Tibial nerve (tissue), 4 donors: ENCODE data around the gene CPA1. TPM values are rescaled to one million over a fixed set of nuclear protein-coding genes. Genes with fewer than 3 reads are reported as not detected.

ENCODE experiments used
- DNase-seq, 2 donors: peaks; one replicate each; pipeline ENCODE4 v3.0.0-alpha.2; 2019; ENCODE audit warnings: low spot score in 2 of 2
- H3K27ac ChIP-seq, 4 donors: fragments of 200-600 bp; sonication (generic) in 3 of 4; one replicate each; pipeline ENCODE4 v1.5.1; 2017 to 2019; ENCODE audit warnings: mild to moderate bottlenecking in 1 of 4
- H3K27me3 ChIP-seq, 2 donors: fragments of 200-600 bp; sonication (generic) in 1 of 2; one replicate each; pipeline versions ENCODE4 v1.5.1 to v1.6.0; 2017 to 2019
- H3K36me3 ChIP-seq, 3 donors: fragments of 200-600 bp; sonication (generic); one replicate each; pipeline ENCODE4 v1.5.1; 2018 to 2019
- H3K4me1 ChIP-seq, 4 donors: fragments of 200-600 bp; sonication (generic) in 3 of 4; one replicate each; pipeline ENCODE4 v1.5.1; 2017 to 2019
- H3K4me3 ChIP-seq, 4 donors: fragments of 200-600 bp; sonication (generic) in 3 of 4; one replicate each; pipeline ENCODE4 v1.5.1; 2017 to 2019; ENCODE audit warnings: mild to moderate bottlenecking in 1 of 4, moderate library complexity in 1 of 4
- H3K9me3 ChIP-seq, 4 donors: fragments of 200-600 bp; sonication (generic) in 3 of 4; one replicate each; pipeline ENCODE4 v1.5.1; 2017 to 2019
- EP300 ChIP-seq, 2 donors: sonication (generic); formaldehyde crosslinking; IDR thresholded peaks; one replicate each; pipeline ENCODE4 v1.6.1; 2017; ENCODE audit warnings: antibody characterized with exemption in 2 of 2, mild to moderate bottlenecking in 1 of 2
- POLR2A ChIP-seq, 2 donors: fragments of 450-650 bp; IDR thresholded peaks; one replicate each; pipeline ENCODE4 v1.6.1; 2017; ENCODE audit warnings: antibody characterized with exemption in 2 of 2, mild to moderate bottlenecking in 2 of 2, moderate library complexity in 2 of 2
- WGBS, 2 donors: methylation state at CpG; one replicate each; pipeline ENCODE4 v1.1.5; 2018; 5-methylcytosine and 5-hydroxymethylcytosine counted together
- total RNA-seq, 4 donors: library from RNA; depleted of rRNA; stranded (reverse); fragments of >200 nt; gene quantifications; one replicate each; pipeline ENCODE4 v1.1.0, GENCODE V29; 2016
- TF ChIP-seq, protein P1 (sequence below), 5 experiments: fragments of 200-600 bp in 3 of 5; fragments of 450-650 bp in 2 of 5; sonication (generic) in 3 of 5; IDR thresholded peaks; one replicate each; pipeline ENCODE4 v1.5.1; 2016 to 2019; ENCODE audit warnings: antibody characterized with exemption in 5 of 5, mild to moderate bottlenecking in 3 of 5, moderate library complexity in 2 of 5

Gene CPA1
- total RNA-seq, 4 donors from 2014 or later: 2.9 to 37.8 (median 6.3) TPM

GRCh38 chr7:130398526-130399090, 18.3 kb downstream of the CPA1 start:
- Histone ChIP-seq H3K4me3 (no peak overlapping the region), H3K27me3 (no peaks in the 10 kb centered on the region), H3K36me3 (peaks cover 0 to 9% (median 3%) of the 10 kb centered on the region in 3 donors), H3K4me1 (peaks cover 0 to 52% (median 7%) of the 10 kb centered on the region in 4 donors), H3K9me3 (no peaks in the 10 kb centered on the region), H3K27ac (no peak overlapping the region)
- TF ChIP-seq, protein P1, sequence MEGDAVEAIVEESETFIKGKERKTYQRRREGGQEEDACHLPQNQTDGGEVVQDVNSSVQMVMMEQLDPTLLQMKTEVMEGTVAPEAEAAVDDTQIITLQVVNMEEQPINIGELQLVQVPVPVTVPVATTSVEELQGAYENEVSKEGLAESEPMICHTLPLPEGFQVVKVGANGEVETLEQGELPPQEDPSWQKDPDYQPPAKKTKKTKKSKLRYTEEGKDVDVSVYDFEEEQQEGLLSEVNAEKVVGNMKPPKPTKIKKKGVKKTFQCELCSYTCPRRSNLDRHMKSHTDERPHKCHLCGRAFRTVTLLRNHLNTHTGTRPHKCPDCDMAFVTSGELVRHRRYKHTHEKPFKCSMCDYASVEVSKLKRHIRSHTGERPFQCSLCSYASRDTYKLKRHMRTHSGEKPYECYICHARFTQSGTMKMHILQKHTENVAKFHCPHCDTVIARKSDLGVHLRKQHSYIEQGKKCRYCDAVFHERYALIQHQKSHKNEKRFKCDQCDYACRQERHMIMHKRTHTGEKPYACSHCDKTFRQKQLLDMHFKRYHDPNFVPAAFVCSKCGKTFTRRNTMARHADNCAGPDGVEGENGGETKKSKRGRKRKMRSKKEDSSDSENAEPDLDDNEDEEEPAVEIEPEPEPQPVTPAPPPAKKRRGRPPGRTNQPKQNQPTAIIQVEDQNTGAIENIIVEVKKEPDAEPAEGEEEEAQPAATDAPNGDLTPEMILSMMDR (IDR thresholded peaks at IDR 0.05): no peak
- no peak for TF ChIP-seq POLR2A (IDR thresholded peaks at IDR 0.05)
- no peak for TF ChIP-seq EP300 (IDR thresholded peaks at IDR 0.05)
- DNase-seq: no peak
- WGBS, 2 donors: 78 to 91% methylated on average over 8 of the region's 8 CpGs

DNA sequence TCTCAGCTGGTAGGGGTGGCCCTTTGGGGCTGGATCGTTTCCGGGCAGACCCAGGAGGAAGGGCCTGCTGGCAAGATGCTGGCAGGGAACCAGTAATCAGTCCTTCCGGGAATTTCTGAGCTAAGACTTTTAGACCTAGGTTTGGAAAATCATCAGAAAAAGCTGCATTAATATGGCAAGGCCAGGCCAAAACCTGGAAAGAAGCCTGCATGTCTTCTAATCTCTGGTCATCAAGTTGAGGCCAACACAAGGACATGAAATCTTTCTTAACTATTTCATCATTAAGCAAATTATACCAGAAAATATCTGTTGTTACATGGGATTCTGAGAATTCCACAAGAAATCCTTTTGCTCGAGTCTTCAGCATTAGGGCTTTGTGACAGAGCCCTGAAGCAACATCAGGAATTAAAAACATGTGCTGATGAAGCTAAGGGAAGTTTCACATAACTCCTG, 19.9 kb downstream of the CPA1 start:
- DNase-seq: peak in 1 of 2 donors; percentile 24
- no peaks in the 10 kb centered on the region for H3K27me3 ChIP-seq
- H3K4me3 ChIP-seq: no peak overlapping the region
- WGBS, 2 donors: 23 to 28% methylated on average over 4 of the region's 4 CpGs
- no peaks in the 10 kb centered on the region for H3K9me3 ChIP-seq
- H3K4me1 ChIP-seq: peaks cover 0 to 45% (median 7%) of the 10 kb centered on the region in 4 donors
- peaks cover 0 to 15% (median 3%) of the 10 kb centered on the region in 3 donors for H3K36me3 ChIP-seq
- TF ChIP-seq, protein P1 (IDR thresholded peaks at IDR 0.05): no peak
- TF ChIP-seq EP300 (IDR thresholded peaks at IDR 0.05): peak in 1 of 2 donors; percentile 44
- H3K27ac ChIP-seq: peak overlapping the region in 2 of 4 donors; percentile 47 to 60

- peak overlapping the region in 2 of 4 donors; percentile 47 to 60 for H3K27ac ChIP-seq
Observed at GRCh38 chr7:130401101-130401500, 20.8 kb downstream of the CPA1 start.

DNA sequence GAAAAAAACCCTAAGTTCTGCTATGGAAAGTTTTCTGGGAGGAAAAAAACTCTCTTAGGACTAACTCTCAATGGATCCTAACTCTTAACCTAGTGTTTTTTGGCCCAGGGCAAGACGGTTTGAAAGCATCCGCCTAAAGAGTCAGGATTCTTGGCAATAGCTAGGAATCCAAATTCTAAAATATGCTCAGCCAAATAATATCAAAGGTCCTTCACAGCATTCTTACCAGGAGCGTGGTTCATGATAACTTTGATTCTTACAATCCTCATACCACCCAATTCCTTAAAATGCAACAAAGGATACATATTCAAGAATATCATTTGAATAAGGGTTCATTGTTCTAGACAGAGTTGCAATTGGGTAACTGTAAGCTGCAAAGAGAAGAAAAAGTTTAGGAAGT, 21.3 kb downstream of the CPA1 start:
- 27 to 28% methylated on average over 3 of the region's 3 CpGs for WGBS, 2 donors
- H3K36me3 ChIP-seq: peaks cover 0 to 15% (median 3%) of the 10 kb centered on the region in 3 donors
- no peaks in the 10 kb centered on the region for H3K27me3 ChIP-seq
- DNase-seq: no peak
- no peaks in the 10 kb centered on the region for H3K9me3 ChIP-seq
- H3K27ac ChIP-seq: no peak overlapping the region
- peaks cover 0 to 39% (median 7%) of the 10 kb centered on the region in 4 donors for H3K4me1 ChIP-seq
- TF ChIP-seq POLR2A (IDR thresholded peaks at IDR 0.05) (no peak), EP300 (IDR thresholded peaks at IDR 0.05) (no peak)
- TF ChIP-seq, protein P1 (IDR thresholded peaks at IDR 0.05): no peak
- no peak overlapping the region for H3K4me3 ChIP-seq

More at GRCh38 chr7:130401101-130401500, 20.8 kb downstream of the CPA1 start:
- Histone ChIP-seq H3K4me3 (no peak overlapping the region), H3K9me3 (no peaks in the 10 kb centered on the region), H3K36me3 (peaks cover 0 to 15% (median 3%) of the 10 kb centered on the region in 3 donors), H3K27me3 (no peaks in the 10 kb centered on the region), H3K4me1 (peaks cover 0 to 44% (median 7%) of the 10 kb centered on the region in 4 donors)
- no peak for DNase-seq
- TF ChIP-seq POLR2A (IDR thresholded peaks at IDR 0.05): no peak
- TF ChIP-seq, protein P1 (IDR thresholded peaks at IDR 0.05): no peak
- TF ChIP-seq EP300 (IDR thresholded peaks at IDR 0.05): no peak
- 71% methylated on average over 1 of the region's 1 CpG for WGBS, 2 donors

DNA sequence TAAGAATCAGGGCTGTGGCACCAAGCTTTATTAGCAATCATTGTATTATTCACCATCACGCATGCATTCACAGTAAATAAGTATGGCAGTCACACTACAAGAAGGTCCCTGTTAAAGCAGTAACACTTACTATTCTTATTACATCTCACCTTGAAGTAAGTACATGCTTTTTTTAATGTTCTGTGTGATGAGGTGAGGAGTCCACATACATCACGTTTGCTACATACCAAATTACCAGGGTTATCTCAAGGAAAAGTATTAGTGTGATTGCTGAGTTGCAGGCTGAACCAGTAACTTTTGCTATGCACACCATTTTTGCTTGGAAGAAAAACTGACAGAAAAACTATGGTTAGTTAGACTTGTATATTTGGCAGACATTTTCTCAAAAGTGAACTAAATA, 24.7 kb downstream of the CPA1 start:
- 82 to 91% methylated on average over 2 of the region's 2 CpGs for WGBS, 2 donors
- peaks cover 0 to 11% (median 3%) of the 10 kb centered on the region in 3 donors for H3K36me3 ChIP-seq
- H3K27me3 ChIP-seq: no peaks in the 10 kb centered on the region
- no peak for DNase-seq
- H3K27ac ChIP-seq: no peak overlapping the region
- no peak overlapping the region for H3K4me3 ChIP-seq
- TF ChIP-seq POLR2A (IDR thresholded peaks at IDR 0.05) (no peak), EP300 (IDR thresholded peaks at IDR 0.05) (no peak)
- no peaks in the 10 kb centered on the region for H3K9me3 ChIP-seq
- peaks cover 0 to 29% (median 5%) of the 10 kb centered on the region in 4 donors for H3K4me1 ChIP-seq
